ENCODE data around the gene GLB1L2.

The GLB1L2 gene

GRCh38 chr11:134416726-134417125, 84.9 kb downstream of the GLB1L2 start:
- H3K79me2 ChIP-seq (ENCODE audit: insufficient read depth, low read length) = no peaks in the 10 kb centered on the region
- H3K9me2 ChIP-seq (replicated peaks; ENCODE audit: insufficient read depth, low read length) = no peaks in the 10 kb centered on the region
- no peak for TF ChIP-seq CTCF (IDR thresholded peaks at IDR 0.05; ENCODE audit: insufficient read depth, low read length, poor library complexity, severe bottlenecking)
- H3K4me3 ChIP-seq (ENCODE audit: insufficient read depth, low read length, poor library complexity, severe bottlenecking) = no peak overlapping the region
- H3K9ac ChIP-seq (ENCODE audit: low read length) = no peak overlapping the region
- H4K20me1 ChIP-seq (ENCODE audit: low read depth, low read length) = no peaks in the 10 kb centered on the region
- no peak overlapping the region for H3K4me2 ChIP-seq (ENCODE audit: low read depth, low read length, poor library complexity, severe bottlenecking)
- H3F3A ChIP-seq (ENCODE audit: insufficient read depth) = no peaks in the 10 kb centered on the region
- no peak overlapping the region for H2AFZ ChIP-seq (ENCODE audit: low read depth, low read length, severe bottlenecking)
- H3K27ac ChIP-seq (ENCODE audit: low read depth, low read length) = no peak overlapping the region
- no peaks in the 10 kb centered on the region for H3K9me3 ChIP-seq (ENCODE audit: insufficient read depth, low read length)
- H3K36me3 ChIP-seq (ENCODE audit: low read length) = no peaks in the 10 kb centered on the region
- H3K27me3 ChIP-seq (ENCODE audit: low read length) = no peaks in the 10 kb centered on the region

DNA sequence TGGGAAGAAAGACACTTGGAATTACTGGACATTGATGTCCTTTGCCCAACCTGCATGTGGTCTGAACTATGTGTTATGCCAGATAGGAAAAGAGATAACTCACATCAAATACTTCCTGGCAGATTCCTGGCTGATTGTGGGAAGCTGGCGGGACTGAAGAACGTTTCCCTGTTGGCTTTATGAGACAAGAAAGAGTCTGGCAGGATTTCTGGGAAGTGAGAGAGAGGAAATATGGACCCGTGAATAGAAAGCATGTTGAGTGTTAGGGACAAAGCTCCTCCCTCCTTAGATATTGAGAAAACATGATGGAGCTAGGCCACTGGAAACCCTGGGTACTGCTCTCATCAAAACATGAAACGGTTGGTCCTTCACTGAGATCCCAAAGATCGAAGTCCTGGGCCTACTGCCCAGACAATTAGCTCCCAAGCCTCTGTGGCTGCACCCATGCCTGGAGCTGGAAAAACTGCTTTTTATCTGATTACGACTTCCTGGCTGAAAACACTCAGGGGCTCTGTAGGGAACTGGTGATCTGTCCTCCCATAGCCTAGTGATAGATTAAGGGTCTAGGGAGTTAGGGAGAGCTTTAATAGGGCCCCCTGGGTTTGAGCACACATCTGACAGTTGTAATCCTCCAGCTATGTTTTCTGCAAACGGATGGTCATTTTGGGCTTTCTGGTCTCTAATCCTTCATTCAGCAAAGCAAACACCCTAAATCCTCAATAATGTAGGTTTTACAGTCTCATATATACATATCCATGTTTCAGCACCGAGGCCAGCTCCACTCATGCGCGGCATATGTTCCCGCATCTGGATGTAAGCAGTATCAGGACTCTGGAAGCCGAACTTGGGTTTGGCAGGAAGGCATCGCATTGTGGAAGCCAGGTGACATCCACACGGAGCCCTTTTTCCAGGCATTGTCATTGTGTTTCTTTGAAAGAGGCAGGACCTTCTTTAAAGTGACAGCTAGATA, 86.4 kb downstream of the GLB1L2 start:
- Histone ChIP-seq H3K27ac (ENCODE audit: low read depth, low read length) (no peak overlapping the region), H3K36me3 (ENCODE audit: low read length) (no peaks in the 10 kb centered on the region), H3K4me3 (ENCODE audit: insufficient read depth, low read length, poor library complexity, severe bottlenecking) (no peak overlapping the region), H3K4me2 (ENCODE audit: low read depth, low read length, poor library complexity, severe bottlenecking) (no peak overlapping the region), H3K9me2 (replicated peaks; ENCODE audit: insufficient read depth, low read length) (no peaks in the 10 kb centered on the region), H3K27me3 (ENCODE audit: low read length) (no peaks in the 10 kb centered on the region), H4K20me1 (ENCODE audit: low read depth, low read length) (no peaks in the 10 kb centered on the region), H2AFZ (ENCODE audit: low read depth, low read length, severe bottlenecking) (no peak overlapping the region), H3K9me3 (ENCODE audit: insufficient read depth, low read length) (no peaks in the 10 kb centered on the region), H3K79me2 (ENCODE audit: insufficient read depth, low read length) (no peaks in the 10 kb centered on the region), H3K9ac (ENCODE audit: low read length) (no peak overlapping the region), H3F3A (ENCODE audit: insufficient read depth) (no peaks in the 10 kb centered on the region)
- TF ChIP-seq CTCF (IDR thresholded peaks at IDR 0.05; ENCODE audit: insufficient read depth, low read length, poor library complexity, severe bottlenecking) = no peak
- TF ChIP-seq EZH2phosphoT487 (conservative IDR thresholded peaks at IDR 0.05; ENCODE audit: low read length) = no peak

DNA sequence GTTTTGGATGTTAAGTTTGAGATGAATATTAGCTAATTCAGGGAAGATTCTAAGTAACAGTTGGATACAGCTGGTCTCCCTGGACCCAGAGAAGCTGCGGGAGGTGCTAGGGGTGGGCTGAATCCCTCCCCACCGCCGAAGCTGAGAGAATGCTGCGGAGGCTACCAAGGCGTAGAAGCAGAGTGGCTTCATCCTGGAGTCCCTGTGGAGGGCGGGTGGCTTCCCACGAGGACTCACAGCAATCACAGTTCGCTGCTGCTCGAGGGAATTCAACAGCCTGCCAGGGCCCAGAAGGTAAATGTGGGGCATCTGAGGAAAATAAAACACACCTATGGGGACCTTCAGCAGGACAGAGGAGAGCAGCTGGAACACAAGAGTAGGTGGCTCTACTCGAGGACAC, 91.3 kb downstream of the GLB1L2 start:
- H3K36me3 ChIP-seq (ENCODE audit: low read length) = no peaks in the 10 kb centered on the region
- H3K4me2 ChIP-seq (ENCODE audit: low read depth, low read length, poor library complexity, severe bottlenecking) = no peak overlapping the region
- H3K9me2 ChIP-seq (replicated peaks; ENCODE audit: insufficient read depth, low read length) = no peaks in the 10 kb centered on the region
- H4K20me1 ChIP-seq (ENCODE audit: low read depth, low read length) = no peaks in the 10 kb centered on the region
- H3K27me3 ChIP-seq (ENCODE audit: low read length) = no peaks in the 10 kb centered on the region
- H2AFZ ChIP-seq (ENCODE audit: low read depth, low read length, severe bottlenecking) = no peak overlapping the region
- H3K4me3 ChIP-seq (ENCODE audit: insufficient read depth, low read length, poor library complexity, severe bottlenecking) = no peak overlapping the region
- no peak overlapping the region for H3K9ac ChIP-seq (ENCODE audit: low read length)
- no peaks in the 10 kb centered on the region for H3F3A ChIP-seq (ENCODE audit: insufficient read depth)
- H3K79me2 ChIP-seq (ENCODE audit: insufficient read depth, low read length) = no peaks in the 10 kb centered on the region
- no peak overlapping the region for H3K27ac ChIP-seq (ENCODE audit: low read depth, low read length)
- no peaks in the 10 kb centered on the region for H3K9me3 ChIP-seq (ENCODE audit: insufficient read depth, low read length)
- TF ChIP-seq CTCF (IDR thresholded peaks at IDR 0.05; ENCODE audit: insufficient read depth, low read length, poor library complexity, severe bottlenecking) = no peak
- TF ChIP-seq EZH2phosphoT487 (conservative IDR thresholded peaks at IDR 0.05; ENCODE audit: low read length) = no peak
